ENCODE data around the gene NUDCD3.

GRCh38 chr7:44379366-44380188 is 110.9 kb downstream of the NUDCD3 start:
- no peak for TF ChIP-seq CTCF (IDR thresholded peaks at IDR 0.05)
- TF ChIP-seq EZH2phosphoT487 (IDR thresholded peaks at IDR 0.05): no peak
